Sigmoid colon (tissue), 4 donors: ENCODE measurements around the gene ARHGAP6.

Experiments
- POLR2A ChIP-seq, 2 donors: fragments of 450-650 bp; IDR thresholded peaks; one replicate each; pipeline ENCODE4 v1.6.1; 2016; ENCODE audit warnings: antibody characterized with exemption in 2 of 2, mild to moderate bottlenecking in 2 of 2, moderate library complexity in 2 of 2
- POLR2AphosphoS5 ChIP-seq, 4 donors: sonication (generic); formaldehyde crosslinking; IDR thresholded peaks; one replicate each; pipeline ENCODE4 v1.6.1; 2017; ENCODE audit warnings: antibody characterized with exemption in 4 of 4
- TF ChIP-seq, protein P1 (sequence below), 4 experiments: fragments of 450-650 bp in 3 of 4; fragments of 200-600 bp in 1 of 4; IDR thresholded peaks; one replicate each; pipeline ENCODE4 v1.5.1; 2016 to 2019; ENCODE audit warnings: antibody characterized with exemption in 4 of 4, mild to moderate bottlenecking in 3 of 4, moderate library complexity in 2 of 4

DNA sequence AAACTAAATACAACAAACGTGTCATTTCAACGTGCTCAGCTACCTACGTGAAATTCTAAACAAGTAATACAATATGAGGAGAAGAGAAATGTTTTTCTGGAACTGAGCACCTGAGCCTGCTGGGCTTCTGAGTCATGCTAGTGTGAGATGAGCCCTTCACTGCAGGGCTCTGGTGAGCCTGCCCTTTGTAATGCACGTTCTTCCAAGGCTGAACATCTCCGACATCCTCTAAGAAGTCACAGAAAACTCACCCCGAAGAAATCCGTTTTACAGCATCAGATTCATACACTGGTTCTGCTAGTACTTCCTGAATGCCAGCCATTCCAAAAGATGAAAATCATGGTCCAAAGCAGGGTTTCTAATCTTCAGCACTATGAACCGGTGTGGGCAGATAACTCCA lies 215.4 kb downstream of the ARHGAP6 start:
- TF ChIP-seq, protein P1, sequence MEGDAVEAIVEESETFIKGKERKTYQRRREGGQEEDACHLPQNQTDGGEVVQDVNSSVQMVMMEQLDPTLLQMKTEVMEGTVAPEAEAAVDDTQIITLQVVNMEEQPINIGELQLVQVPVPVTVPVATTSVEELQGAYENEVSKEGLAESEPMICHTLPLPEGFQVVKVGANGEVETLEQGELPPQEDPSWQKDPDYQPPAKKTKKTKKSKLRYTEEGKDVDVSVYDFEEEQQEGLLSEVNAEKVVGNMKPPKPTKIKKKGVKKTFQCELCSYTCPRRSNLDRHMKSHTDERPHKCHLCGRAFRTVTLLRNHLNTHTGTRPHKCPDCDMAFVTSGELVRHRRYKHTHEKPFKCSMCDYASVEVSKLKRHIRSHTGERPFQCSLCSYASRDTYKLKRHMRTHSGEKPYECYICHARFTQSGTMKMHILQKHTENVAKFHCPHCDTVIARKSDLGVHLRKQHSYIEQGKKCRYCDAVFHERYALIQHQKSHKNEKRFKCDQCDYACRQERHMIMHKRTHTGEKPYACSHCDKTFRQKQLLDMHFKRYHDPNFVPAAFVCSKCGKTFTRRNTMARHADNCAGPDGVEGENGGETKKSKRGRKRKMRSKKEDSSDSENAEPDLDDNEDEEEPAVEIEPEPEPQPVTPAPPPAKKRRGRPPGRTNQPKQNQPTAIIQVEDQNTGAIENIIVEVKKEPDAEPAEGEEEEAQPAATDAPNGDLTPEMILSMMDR (IDR thresholded peaks at IDR 0.05): no peak
- TF ChIP-seq POLR2AphosphoS5 (IDR thresholded peaks at IDR 0.05) (no peak), POLR2A (IDR thresholded peaks at IDR 0.05) (no peak)
